Amniotic epithelial cell (primary cell): Measurements from ENCODE around the gene FKBP2.

ENCODE experiments used
- DNase-seq: peaks from one replicate; pipeline ENCODE4 v3.0.0-alpha.2; 2010; ENCODE audit warnings: low read depth

FKBP2 gene

DNA sequence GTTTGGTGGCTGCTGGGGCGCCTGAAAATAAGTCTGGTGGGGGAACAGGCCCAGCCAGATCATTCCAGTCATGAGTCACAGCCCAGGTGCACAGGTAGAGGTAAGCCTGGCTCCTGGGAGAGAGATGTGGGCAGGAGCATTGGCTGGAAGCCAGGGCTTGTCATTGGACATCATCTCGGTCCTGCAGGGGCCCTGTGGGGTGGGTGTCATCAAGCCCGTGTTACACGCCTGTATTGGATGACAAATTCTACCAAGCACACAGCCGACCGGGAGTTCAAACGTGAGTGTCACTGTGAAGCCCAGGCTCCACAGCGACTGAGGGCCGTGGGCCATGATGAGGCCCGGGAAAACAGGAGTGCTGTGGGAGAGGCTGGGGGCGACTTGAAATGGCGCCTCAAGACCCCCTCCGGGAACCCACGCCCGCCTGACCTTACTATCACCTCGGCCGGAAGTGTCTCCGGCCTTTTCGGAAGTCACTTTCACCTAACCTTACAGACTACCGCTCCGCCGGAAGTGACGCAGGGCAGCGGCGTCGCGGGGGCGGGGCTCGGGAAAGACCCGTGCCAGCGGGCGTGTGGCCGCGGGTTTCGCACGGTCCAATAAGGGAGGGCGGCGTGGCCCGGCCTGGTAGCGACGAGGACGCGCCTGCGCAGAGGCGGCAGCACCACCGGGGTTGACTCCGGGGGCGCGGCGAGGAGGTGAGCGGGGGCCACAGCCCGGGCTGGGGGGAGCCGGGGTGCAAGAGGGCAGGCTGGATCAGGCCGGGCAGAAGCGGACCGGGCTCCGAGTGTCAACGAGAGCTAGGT, at the start of gene FKBP2:
Gene FKBP2 (plus strand): TSS at position 661 of the 806 bp plus-strand sequence. CDS start 1,293 bp downstream, outside the sequence.
- peak; percentile 93 for DNase-seq

- DNase-seq: no peak
Measured at GRCh38 chr11:64192434-64192833, 48.5 kb upstream of the FKBP2 start.

GRCh38 chr11:64196626-64197025, 44.3 kb upstream of the FKBP2 start:
- DNase-seq: no peak

DNA sequence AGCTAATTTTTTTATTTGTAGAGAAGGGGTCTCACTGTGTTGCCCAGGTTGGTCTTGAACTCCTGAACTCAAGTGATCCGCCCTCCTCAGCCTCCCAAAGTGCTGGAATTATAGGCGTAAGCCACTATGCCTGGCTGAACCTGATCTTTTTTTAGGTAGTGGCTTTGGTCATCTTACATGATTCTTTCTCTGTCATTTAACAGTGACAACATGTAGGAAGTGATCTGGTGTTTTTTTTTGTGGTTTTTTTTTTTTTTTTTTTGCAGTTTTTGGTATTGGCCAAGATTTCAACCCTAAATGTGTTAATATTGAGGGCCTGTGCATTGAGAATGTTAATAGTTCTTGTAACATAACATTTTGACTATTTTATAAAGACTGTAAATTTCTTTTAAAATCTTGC, 42.4 kb upstream of the FKBP2 start:
- no peak for DNase-seq

GRCh38 chr11:64201543-64201942, 39.4 kb upstream of the FKBP2 start:
- DNase-seq: no peak

- DNase-seq: no peak
Measured at GRCh38 chr11:64202992-64203391, 37.9 kb upstream of the FKBP2 start.

DNA sequence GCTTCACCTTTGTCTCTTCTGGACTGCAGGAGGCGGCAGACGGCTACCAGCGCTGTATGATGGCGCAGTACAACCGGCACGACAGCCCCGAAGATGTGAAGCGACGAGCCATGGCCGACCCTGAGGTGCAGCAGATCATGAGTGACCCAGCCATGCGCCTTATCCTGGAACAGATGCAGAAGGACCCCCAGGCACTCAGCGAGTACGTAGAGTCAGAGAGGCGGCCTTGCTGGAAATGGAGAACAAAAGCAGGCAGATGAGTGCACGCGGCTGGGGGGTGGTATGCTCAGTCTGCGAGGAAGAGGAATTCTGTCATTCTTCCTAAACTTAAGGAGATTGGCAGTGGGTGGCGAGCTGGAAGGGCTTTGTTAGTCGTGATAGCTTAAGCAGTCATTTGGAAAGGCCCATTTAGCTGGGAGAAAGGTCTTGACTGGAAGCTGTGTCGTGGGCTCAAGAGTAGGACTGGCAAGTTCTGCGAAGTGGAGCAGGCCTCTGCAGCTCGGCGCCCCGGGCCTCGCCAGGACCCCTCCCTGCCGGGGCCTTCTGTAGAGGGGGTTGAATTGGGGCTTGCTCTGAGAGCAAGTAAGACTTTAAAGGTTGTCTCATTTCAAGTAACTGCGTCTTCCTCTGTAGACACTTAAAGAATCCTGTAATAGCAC, 37.3 kb upstream of the FKBP2 start:
- DNase-seq: no peak

DNA sequence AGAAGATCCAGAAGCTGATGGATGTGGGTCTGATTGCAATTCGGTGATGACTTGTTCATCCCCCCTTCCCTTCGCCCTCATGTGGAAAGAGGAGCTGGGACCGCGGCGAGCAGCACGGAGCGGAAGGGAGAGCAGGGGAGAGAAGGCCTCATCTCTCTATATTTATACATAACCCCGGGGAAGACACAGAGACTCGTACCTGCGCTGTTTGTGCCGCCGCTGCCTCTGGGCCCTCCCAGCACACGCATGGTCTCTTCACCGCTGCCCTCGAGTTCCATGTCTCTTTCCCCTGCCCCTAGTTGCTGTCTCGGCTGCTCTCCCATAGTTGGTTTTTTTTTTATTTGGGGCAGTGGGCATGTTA, 36.8 kb upstream of the FKBP2 start:
- DNase-seq: no peak

GRCh38 chr11:64204464-64204989, 36.4 kb upstream of the FKBP2 start:
- peak; percentile 94 for DNase-seq

DNA sequence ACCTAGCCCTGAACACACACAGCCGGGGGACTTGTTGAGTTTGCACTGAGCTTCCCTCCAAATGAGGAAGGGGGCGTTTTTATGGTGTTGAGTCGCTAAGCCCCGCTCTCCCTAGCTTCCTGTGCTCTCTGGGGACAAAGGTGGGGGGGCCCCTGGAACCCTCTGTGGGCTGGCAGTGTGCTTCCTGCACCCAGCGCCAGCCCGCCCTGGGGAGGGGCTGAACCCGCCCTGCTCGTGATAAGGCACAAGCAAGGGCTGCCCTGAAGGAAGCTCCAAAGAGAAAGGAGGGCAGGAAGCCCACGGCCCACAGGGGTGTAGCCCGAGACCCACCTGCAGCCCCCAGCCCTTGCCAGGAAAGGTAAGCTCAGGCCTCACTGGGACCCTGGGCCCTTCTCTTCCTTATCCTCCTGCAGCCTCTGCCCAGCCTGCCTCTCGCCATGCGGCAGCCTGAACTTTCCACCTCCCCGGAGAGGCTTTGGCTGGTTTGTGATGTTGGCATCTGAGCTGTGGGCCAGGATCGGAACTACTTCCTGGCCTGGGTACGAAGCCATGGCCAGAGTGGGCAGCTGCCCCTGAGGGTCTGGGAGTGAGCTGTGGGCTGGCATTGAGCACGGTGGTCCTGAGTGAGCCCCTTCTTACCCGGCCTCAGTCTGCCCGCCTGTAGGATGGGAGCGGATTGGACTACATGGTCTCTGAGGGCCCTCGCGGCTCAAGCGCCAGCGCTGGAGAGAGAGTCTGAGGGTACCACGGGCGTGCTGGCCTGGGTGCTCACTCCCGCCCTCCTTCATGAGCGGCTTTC, 34.2 kb upstream of the FKBP2 start, which contains the start of gene FERMT3:
Gene FERMT3 (plus strand): TSS at position 265 of the 799 bp plus-strand sequence. CDS start 644 bp downstream, outside the sequence.
- no peak for DNase-seq

GRCh38 chr11:64207256-64208085, 33.4 kb upstream of the FKBP2 start:
- no peak for DNase-seq

- no peak for DNase-seq
Measured at GRCh38 chr11:64208086-64208795, 32.7 kb upstream of the FKBP2 start.

GRCh38 chr11:64208796-64209562, 31.9 kb upstream of the FKBP2 start:
- DNase-seq: no peak

DNA sequence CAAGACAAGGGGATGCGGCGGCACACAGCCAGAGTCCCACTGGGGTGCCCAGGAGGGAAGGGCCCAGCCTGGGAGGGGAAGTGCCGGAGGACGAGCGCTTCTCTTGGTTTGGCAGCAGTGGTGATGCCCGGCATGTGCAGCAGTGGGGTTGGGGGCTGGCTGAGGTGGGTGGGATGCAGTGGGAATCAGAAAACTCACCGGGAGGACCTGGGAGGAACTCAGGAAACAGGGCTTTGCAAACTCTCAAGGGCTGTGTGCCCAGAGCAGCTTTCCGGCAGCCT, 31.4 kb upstream of the FKBP2 start:
- no peak for DNase-seq

GRCh38 chr11:64210301-64211020, 30.4 kb upstream of the FKBP2 start:
- DNase-seq: no peak

GRCh38 chr11:64211181-64211872, 29.6 kb upstream of the FKBP2 start:
- no peak for DNase-seq

DNA sequence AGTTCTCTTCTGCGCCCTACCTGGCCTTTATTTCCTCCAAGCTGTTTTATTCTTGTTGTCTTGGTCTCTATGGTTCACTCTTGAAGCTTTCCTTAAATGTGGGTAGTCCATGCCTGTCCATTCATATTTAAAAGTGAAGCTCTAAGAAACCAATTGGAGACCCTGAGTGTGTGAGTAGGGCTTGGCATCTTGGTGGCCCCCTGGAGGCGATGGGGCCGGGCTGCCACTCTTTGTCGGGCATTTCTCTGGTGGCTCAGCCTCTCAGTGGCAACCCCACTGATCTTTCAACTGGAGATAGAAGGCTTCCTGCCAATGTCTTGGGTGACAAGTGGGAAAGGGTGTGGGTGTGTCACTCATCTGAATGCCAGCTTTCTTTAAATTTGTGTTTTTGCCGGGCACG, 24.0 kb upstream of the FKBP2 start:
- DNase-seq: no peak

GRCh38 chr11:64218628-64219353, 22.1 kb upstream of the FKBP2 start:
- DNase-seq: no peak
